ENCODE measurements around the gene YEATS4.

Gene YEATS4

DNA sequence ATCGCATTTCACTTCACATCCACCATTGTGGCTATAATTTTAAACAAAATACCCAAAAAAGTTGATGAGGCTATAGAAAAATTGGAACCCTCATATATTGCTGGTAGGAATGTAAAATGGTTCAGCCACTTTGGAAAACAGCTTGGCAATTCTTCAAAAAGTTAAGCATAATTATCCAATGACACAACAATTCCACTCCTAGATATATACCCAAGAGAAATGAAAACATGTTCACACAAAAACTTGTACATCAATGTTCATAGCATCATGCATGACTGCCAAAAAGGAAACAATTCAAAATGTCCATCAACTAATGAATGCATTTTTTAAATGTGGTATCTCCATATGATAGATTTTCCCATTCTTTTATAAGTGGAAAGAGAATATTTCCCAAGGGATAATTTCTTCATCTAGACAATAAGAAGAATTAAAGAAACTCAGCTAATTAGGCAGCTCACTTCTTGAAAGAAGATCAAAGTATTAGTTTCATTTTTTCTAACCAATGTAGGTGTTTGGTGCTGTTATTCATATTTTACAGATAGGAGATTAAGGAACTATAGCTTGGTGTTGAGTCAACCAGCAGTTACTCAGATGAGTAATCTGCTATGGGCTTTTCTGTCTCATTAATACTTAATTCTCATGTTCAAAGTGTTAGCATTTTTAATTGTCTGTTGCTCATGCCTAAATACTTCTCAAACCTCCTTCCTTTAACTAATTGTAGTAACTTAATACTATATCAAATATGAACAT is 32.8 kb downstream of the YEATS4 start:
- DNase-seq (ENCODE audit: low read depth in 3 of 3): no peak

DNA sequence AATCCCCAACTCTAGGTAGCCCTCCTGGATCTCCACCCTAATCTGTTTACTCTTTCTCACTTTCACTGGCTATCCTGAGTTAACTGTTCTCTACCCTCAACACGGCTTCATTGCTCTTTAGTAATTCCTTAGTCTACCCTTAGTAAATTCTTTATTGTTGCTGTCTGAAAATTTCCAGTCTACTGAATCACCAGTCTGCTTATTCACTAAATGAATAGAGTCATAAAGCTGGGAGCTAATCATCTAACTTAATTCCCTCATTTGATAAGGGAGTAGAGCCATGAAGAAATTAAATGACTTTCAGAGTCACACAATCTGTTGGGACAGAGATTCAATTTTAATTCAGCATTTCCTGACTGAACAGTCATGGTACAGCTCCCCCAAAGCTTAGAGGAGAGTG is 36.5 kb downstream of the YEATS4 start:
- no peak for DNase-seq (ENCODE audit: low read depth in 3 of 3)

DNA sequence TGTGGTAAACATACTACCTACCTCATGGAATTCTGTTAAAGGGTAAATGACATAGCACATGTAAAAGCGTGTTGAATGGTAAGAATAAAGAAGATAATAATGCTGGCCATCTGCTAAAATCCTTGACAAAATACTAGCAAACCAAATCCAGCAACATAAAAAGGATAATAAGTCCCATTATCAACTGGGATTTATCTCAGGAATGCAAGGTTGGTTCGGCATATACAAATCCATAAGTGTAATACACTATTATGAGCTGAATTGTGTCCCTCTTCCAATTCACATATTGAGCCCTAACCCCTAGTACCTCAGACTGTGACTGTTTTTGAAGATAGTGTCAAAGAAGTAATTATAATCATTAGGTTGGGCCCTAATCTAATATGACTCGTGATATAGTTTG is 37.4 kb downstream of the YEATS4 start:
- DNase-seq (ENCODE audit: low read depth in 3 of 3): no peak

DNA sequence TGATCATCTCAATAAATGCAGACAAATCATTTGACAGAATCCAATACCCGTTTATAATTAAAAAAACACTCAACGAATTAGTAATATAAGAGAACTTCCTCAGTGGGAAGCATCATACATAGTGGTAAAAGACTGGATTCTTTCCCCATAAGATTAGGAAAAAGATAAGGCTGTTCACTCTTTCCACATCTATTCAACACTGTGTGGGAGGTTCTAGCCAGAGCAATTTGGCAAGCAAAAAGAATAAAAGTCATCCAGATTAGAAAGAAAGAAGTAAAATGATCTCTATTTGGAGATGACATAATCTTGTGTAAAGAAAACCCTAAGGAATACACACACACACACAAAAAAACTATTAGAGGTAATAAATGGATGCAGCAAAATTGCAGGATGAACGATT is 38.4 kb downstream of the YEATS4 start:
- no peak for DNase-seq (ENCODE audit: low read depth in 3 of 3)

DNA sequence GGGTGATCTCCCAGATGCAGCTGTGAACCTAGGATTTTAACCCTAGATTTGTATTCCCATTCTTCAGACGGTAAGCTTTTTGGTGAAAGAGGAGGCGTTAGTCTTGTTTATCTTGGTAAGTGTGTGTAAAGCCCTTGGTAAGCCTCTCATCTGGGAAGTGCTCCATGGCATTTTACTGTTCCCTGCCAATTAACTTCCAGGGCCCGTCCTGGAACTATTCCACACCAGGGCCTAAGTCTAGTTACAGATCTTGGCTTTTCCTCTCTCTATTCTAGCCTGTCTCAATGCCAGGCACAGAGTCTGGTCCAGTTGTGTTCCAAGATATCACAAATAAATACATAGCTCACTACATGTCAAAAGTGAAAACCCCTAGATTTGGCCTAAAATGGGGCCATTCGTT is 42.4 kb downstream of the YEATS4 start:
- no peak for DNase-seq (ENCODE audit: low read depth in 3 of 3)

DNA sequence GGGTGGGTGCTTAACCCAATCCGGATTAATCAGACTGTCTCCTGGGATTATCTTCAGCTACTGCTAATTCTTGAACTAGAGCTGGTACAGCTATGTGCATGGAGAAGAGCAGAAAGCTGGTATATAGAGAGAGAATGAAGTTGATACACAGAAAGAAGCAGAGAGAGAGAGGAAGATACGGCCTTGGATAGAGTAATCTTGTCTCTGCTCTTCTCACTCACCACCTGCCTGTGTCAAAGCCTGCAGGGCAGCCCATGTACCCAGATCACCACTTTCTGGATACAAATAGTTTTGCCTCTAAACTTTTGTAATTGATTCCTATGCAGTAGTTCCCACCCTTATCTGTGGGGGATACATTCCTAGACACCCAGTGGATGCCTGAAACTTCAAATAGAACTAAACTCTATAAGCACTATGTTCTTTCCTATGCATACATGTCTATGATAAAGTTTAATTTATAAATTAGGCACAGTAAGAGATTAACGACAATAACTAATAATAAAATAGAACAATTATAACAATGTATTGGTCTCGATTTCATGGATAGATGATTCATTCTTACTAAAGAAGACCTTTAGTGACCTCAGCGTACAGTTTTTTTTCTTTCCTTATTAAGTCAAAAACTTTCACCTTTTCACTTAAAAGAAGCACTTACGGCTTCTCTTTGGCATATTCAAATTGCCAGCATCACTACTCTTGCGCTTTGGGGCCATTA is 45.5 kb downstream of the YEATS4 start:
- DNase-seq (ENCODE audit: low read depth in 3 of 3): no peak

DNA sequence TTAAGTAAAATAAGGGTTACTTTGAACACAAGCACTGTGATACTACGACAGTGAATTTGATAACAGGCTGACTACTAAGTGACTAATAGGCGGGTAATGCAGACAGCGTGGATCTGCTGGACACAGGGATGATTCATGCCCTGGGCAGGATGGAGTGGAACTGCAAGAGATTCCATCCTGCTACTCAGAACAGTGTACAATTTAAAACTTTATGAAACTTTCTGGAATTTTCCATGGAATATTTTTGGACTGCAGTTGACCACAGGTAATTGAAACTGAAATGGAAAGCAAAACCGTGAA is 46.0 kb downstream of the YEATS4 start:
- no peak for DNase-seq (ENCODE audit: low read depth in 3 of 3)

DNA sequence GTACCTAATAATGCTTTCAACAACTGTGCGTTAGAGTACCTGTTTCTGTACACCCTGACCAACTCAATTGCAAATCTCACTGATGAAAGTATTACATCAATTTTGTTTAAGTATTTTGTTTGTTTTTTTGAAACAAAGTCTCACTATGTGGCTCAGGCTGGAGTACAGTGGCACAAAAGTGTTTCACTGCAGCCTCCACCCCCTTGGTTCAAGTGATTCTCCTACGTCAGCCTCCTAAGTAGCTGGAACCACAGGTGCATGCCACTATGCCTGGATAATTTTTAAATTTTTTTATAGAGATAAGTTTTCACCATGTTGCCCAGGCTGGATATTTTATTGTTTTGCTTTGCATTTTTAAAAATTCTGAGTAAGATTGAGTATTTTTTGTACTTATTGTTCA is 46.7 kb downstream of the YEATS4 start:
- no peak for DNase-seq (ENCODE audit: low read depth in 3 of 3)

DNA sequence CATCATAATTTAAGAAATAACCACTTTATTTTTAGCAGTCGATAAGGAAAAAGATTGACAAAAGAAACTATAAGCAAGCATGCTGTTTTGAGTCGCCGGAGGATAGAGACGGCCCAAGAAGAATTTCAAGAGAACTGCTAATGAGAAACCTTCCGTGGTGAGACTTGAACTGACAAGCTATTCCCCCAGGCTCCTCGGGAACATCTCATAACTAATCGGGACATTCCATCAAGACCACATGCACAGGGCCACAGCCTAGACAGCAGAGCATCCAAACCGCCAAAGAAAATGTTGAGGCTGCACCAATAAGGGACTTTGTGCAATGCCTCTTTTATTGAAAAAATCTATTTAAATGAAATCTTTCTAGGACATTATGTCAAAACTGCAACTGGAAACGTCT is 51.0 kb downstream of the YEATS4 start:
- no peak for DNase-seq (ENCODE audit: low read depth in 3 of 3)

DNA sequence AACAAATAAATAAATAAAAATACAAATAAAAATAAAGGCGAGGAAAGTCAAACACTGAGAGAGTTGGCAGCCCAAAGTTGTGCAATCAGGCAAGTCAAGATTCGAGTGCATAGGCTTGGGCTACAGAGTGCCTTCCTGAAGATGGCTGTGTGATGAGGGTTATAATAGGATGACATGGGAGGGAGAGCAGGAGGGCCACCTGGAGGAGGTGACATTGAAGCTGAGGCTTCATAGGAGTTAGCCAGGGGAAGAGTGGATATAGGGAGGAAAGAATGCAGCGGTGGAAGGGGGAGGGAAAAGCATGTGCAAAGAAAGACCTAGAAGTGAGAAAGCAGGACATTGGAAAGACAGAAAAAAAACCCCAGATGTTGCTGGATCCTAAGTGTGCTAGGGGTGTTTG is 53.1 kb downstream of the YEATS4 start:
- no peak for DNase-seq (ENCODE audit: low read depth in 3 of 3)

DNA sequence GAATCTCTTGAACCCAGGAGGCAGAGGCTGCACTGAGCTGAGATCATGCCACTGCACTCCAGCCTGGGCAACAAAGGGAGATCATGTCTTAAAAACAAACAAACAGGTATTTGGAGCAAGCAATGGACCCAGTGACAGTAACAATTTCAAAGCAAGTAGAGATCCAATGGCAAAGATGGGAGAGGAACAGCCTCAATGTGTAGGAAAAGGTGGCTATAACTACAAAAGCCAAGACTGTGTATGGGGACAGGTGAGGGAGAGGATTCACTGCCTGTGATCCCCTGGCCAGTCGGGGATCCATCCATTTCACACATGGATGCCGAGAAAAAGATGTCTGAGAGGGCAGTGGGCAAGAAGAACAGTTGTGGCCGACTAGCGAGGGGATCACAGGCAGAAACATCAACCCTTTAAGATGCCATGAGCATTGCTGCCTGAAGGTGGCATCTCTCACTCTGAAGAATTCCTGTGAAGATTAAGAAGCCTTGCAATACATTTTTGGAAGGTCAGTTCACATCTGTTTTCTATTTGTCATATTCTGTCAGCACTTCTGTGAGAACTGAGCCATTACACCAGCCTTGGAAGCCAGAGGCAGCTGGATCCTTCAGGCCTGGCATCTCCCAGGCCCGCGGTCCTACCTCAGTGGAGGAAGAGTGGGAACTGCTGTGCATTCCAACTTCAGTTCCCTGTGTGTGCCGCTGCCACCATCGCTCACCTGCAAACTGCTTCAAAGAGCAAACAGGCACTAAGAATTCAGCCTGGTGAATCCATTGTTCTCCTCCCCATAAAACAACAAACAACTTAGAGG is 56.1 kb downstream of the YEATS4 start:
- no peak for DNase-seq (ENCODE audit: low read depth in 3 of 3)

DNA sequence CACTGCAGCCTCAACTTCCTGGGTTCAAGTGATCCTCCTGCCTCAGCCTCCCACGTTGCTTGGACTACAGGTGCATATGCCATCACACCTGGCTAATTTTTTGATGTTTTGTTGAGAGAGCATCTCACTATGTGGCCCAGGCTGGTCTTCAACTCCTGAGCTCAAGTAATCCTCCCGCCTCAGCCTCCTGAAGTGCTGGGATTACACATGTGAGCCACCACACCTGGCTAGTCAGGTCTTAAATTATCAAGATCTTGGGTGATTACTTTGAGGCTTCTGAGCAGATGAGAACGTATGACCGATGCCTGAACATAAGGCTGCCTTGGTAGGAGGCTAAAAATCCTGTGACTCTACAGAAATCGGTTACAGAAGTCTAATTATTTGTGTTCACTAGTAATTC is 57.7 kb downstream of the YEATS4 start:
- no peak for DNase-seq (ENCODE audit: low read depth in 3 of 3)

DNA sequence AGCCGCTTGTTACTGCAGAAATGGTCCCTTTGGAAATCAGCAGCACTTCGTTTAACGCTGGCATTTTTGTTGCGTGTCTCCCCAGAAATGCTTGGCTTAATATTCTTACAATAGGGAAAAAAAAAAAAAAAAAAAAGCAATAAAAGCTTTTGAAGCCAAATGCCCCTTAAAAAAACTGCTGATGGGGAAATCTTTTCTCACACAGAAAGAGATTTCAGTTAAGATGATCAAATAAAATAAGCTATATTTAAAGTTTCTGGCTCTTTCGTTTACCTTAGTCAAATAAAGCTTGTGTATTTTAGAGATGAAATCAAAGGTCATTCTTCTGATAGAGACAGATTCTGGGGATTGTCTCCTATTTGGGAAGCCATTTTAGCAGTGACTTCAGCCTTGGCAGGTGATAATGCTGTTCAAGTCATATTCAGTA is 58.2 kb downstream of the YEATS4 start:
- DNase-seq (ENCODE audit: low read depth in 3 of 3): no peak

DNA sequence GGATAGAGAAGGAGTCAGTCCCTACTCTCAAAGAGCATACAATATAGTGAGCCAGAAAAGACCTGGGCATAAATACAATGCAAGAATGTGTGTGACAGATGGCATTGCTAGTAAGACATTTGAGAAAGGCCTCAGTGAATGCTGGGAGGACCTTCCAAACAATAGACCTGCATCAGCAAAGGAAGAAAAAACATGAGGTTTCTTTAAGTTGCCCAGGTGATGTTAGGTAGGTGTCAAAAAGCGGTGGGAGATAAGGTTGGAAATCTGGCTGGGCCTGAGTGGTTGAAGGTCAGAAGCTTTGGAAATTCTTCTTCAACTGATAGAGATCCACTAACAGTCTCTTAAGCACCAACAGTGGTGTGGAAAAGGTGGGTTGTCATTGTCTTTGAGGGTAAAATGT is 60.2 kb downstream of the YEATS4 start:
- DNase-seq (ENCODE audit: low read depth in 3 of 3): no peak

DNA sequence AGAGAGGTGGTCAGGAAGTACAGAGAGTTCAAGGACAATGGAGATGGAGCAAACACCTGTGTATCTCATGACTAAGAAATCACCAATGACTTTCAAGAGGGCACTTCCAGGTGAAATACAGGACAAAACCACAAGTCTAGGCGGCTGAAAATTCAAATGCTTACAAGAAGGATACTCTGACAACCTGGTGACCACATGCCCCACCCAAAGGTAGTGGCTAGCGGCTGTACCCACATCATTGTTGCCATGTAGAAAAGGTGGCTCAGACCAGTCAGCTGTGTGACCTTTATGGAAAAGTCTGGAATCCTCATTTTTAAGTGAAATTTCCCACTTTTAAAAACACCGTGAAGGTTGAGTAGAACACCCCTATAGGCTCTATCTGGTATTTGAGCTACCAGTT is 62.0 kb downstream of the YEATS4 start:
- DNase-seq (ENCODE audit: low read depth in 3 of 3): no peak

DNA sequence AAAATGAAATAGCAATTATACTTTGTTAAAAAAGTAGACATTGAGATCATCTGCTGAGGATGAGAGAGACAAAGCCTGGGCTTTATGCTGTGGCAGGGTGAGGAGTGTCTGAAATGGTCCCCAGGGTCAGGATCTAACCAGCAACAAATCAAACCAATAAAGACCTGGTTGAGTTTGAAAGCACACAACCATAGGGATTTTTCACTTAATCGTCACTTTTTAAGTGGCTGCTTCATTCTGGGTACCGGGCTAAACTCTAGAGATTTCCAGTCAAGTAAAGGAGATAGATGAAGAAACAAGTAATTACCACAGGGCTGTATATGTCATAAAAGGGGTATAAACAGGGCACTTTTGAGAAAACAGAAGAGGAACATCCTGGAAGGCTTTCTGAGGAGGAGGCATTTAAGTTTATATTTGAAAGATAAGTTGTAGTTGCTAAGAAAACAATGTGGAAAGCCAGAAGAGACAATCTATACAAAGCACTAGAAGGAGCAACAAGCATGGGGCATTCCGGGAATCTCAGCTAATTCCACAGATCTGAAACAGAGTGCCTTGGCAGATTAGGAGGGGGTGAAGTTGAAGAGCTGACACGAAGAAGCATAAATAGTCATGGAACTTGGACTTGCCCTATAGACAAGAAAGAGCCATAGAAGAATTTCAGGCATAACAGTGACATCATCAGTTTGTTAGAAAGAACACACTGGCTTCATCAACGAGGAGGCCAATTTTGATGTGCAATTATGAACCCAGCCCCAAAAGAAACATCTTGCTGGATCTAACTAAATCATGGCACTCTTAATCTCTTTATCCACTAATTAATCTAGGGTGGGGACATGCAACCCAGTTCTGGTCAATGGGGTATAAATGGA is 63.7 kb downstream of the YEATS4 start:
- DNase-seq (ENCODE audit: low read depth in 3 of 3): no peak

DNA sequence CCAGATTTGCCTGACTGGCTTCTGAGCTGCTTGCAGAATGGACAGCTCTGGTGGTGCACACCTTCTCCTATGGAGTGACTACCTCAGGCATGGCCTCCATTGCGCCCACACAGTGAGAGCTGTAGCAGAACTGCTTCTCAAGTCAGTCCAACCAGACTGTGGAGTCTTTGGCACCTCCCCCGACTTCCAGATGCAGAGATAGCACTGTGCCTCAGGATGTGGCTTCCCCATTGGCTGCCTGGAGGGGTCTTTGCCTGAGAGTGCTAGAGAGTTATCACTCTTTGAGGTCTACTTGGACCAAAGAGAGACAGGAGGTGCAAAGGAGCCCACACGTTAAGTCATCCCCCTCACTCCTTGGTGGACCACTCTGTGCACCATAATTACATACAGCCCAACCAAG is 65.9 kb downstream of the YEATS4 start:
- no peak for DNase-seq (ENCODE audit: low read depth in 3 of 3)

DNA sequence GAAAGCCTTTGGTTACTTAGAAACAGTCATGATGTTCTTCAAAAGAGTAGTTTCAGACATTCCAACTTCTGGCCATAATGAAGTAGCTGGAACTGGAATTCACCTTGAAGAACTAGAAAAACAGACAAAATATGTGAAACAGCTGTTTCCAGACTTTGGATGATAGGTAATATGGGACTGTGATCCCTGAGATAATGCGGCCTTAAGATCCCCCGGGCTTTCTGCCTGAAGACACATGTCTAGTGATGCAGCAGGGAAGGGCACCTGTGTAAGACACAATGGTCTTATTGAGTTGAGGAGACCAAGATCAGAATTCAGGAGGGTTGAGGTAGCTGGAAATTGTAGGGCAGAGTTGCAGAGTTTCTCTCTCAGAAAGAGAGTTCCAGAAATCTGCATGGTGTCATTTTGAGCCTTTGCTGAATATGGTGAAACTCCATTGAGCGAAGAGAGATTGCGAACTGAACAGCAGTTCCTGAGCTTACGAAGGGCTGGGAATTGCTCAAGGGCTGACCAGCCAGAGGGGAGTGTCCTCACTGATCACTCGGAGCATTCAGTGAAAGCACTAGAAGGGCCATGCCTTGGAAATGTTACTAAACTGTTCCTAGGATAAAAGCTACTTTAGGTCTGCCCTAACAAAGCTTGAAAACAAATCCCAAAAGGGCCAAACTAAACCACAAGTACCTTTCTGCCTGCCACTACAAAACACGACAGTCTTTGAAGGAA is 69.0 kb downstream of the YEATS4 start:
- no peak for DNase-seq (ENCODE audit: low read depth in 3 of 3)

DNA sequence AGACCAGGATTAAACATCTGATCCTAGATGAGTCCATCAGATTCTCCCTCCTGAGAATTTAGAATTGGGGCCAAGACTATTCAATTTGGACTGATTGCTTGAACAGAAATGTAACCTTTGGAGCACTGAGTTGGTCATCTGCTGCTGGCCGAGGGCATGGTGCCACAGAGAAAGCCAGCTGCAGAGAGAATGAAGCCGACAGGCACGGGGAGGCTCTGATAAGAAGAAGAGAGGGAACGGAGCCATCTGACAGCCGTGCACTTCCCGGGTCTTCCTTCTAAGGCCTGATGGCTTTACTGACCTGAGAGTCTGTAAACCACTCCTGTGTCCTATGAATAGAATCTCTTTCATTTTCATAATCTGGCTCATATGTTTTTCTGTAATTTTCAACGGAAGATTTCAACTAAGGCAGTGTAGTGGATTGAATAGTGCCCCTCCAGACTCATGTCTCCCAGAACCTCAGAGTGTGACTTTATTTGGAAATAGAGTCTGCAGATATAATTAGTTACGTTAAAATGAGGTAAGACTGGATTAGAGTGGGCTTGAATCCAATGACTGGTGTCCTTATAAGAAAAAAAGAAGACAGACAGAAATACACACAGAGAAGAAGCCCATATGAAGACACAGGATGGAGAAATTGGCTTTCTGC is 71.5 kb downstream of the YEATS4 start:
- no peak for DNase-seq (ENCODE audit: low read depth in 3 of 3)

DNA sequence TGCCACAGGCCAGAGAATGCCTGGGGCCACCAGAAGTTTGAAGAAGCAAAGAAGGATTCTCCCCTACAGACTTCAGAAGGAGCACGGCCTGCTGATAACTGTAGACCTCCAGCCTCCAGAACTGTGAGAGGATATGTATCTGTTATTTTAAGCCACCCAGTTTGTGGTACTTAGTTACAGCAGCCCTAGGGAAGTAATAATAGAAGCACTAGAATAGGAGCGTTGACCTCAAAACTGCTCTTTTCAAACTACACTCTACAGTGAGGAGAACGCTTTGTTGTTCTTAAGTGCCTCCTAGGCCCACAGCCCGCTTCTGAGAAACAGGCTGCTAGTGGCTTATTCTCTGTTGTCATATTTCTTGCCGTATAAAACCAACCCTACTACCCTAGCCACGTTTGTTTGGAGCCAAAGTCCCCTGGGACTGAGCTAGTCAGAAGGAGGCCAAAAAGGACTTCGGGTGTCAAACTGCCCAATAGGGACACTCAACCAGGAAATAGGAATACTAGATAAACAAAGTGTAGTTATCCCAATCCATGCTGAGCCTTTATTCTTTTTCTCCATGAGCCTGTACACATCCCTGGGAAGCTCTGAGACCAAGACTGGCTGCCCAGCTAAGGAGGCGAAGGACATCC is 72.2 kb downstream of the YEATS4 start:
- DNase-seq (ENCODE audit: low read depth in 3 of 3): no peak
